Spleen (tissue), 11 donors: ENCODE data around the gene BACE2. TPM values are rescaled to one million over a fixed set of nuclear protein-coding genes. Genes with fewer than 3 reads are reported as not detected.

Experiments
- DNase-seq: peaks from one replicate; pipeline ENCODE4 v3.0.0-alpha.2; 2020
- H3K27ac ChIP-seq, 8 donors: fragments of 200-600 bp; sonication (generic) in 7 of 8; 1 replicate in 4 of 8; 2 replicates in 4 of 8; pipeline versions ENCODE4 v1.5.0 to v1.8.0; 2016 to 2021; ENCODE audit warnings: inconsistent platforms in 4 of 8, mild to moderate bottlenecking in 4 of 8, moderate library complexity in 1 of 8
- H3K27me3 ChIP-seq, 7 donors: fragments of 200-600 bp; sonication (generic) in 6 of 7; replicated peaks in 1 of 7; 1 replicate in 4 of 7; 2 replicates in 3 of 7; pipeline versions ENCODE4 v1.5.0 to v1.8.0; 2016 to 2021; ENCODE audit warnings: inconsistent platforms in 3 of 7, mild to moderate bottlenecking in 1 of 7
- H3K36me3 ChIP-seq, 6 donors: fragments of 200-600 bp; sonication (generic) in 5 of 6; 1 replicate in 4 of 6; 2 replicates in 2 of 6; pipeline versions ENCODE4 v1.5.0 to v1.8.0; 2016 to 2021; ENCODE audit warnings: inconsistent platforms in 2 of 6
- H3K4me1 ChIP-seq, 6 donors: fragments of 200-600 bp; sonication (generic) in 5 of 6; 1 replicate in 3 of 6; 2 replicates in 3 of 6; pipeline versions ENCODE4 v1.5.0 to v1.8.0; 2016 to 2021; ENCODE audit warnings: inconsistent platforms in 3 of 6
- H3K4me3 ChIP-seq, 8 donors: fragments of 200-600 bp; sonication (generic) in 7 of 8; 1 replicate in 4 of 8; 2 replicates in 4 of 8; pipeline versions ENCODE4 v1.5.0 to v1.8.0; 2016 to 2021; ENCODE audit warnings: inconsistent platforms in 4 of 8, mild to moderate bottlenecking in 4 of 8, moderate library complexity in 2 of 8
- H3K9me3 ChIP-seq, 8 donors: fragments of 200-600 bp; sonication (generic) in 7 of 8; 1 replicate in 4 of 8; 2 replicates in 4 of 8; pipeline versions ENCODE4 v1.5.0 to v1.8.0; 2016 to 2021; ENCODE audit warnings: inconsistent platforms in 4 of 8
- POLR2A ChIP-seq, 3 donors: fragments of 450-650 bp; IDR thresholded peaks; one replicate each; pipeline ENCODE4 v1.5.1; 2017; ENCODE audit warnings: antibody characterized with exemption in 3 of 3, mild to moderate bottlenecking in 1 of 3
- POLR2AphosphoS5 ChIP-seq, 3 donors: sonication (generic); formaldehyde crosslinking; IDR thresholded peaks; one replicate each; pipeline ENCODE4 v1.5.1; 2017; ENCODE audit warnings: antibody characterized with exemption in 3 of 3
- WGBS, 5 donors: extraction: QIAGEN DNeasy Blood & Tissue Kit in 3 of 5; methylation state at CpG; one replicate each; pipeline versions ENCODE4 v1.1.5 to v1.1.7; 2013 to 2018; 5-methylcytosine and 5-hydroxymethylcytosine counted together
- intact Hi-C: fragments of 100-400 bp; cut with DNase I; formaldehyde crosslinking; loops from one replicate; pipeline ENCODE4 v1.15.0; 2023; ENCODE audit warnings: low total_unique reads
- polyA plus RNA-seq, 3 donors: library from polyadenylated mRNA; stranded (reverse); fragments of 200-250 nt; gene quantifications; one replicate each; pipeline ENCODE4 v1.2.1, GENCODE V29; 2013
- total RNA-seq, 7 donors: library from RNA; depleted of rRNA in 3 of 7; stranded (reverse); fragments of >200 nt in 3 of 7; fragmentation: NEBNext Ultra II Directional in 4 of 7; extraction: Animal tissue kit (Norgen Biotek cat#: 25700) in 4 of 7; gene quantifications; one replicate each; pipeline versions ENCODE4 v1.1.0 to v1.2.1, GENCODE V29; 2016 to 2021
- TF ChIP-seq, protein P1 (sequence below), 11 experiments: fragments of 200-600 bp in 7 of 11; fragments of 450-650 bp in 4 of 11; sonication (generic) in 4 of 11; IDR thresholded peaks in 8 of 11; conservative IDR thresholded peaks in 3 of 11; 1 replicate in 7 of 11; 2 replicates in 4 of 11; pipeline versions ENCODE4 v1.4.0 to v1.8.0; 2016 to 2021; ENCODE audit warnings: antibody characterized with exemption in 11 of 11, inconsistent platforms in 4 of 11, mild to moderate bottlenecking in 1 of 11
- donor health status: healthy with polysubstance abuse.
- donor health status: DM: no; HTN: no; CAD: no; lungs with moderate emphysema.
- donor health status: DM: no; HTN: no; CAD: no.
- donor health status: Bipolar disorder and iron deficiency.
- donor health status: healthy.
- donor health status: DM: no; HTN: no; CAD: no.
- donor health status: DM: yes; HTN: yes; CAD: no.

The BACE2 gene
- total and polyA plus RNA-seq, 10 donors, result 19.4 to 54.7 (median 47.1) TPM

DNA sequence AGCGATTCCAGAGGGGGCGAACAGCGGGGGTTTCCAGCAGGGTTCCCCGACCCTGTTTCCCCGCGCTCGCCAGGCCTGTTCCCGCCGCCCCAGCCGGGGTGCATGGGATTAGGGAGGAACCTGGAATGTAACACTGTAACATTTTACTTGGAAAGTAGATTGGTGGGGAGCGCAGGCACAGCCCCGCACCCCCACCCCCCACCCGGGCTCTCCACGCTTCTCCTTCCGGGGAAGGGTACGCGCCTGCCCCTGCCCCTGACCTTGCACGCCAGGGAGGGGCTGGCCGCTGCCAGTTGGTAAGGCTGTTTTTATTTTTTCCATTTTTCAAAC lies 149.1 kb downstream of the BACE2 start:
- H3K27ac ChIP-seq, result no peak overlapping the region
- intact Hi-C loops, result no loop called here

DNA sequence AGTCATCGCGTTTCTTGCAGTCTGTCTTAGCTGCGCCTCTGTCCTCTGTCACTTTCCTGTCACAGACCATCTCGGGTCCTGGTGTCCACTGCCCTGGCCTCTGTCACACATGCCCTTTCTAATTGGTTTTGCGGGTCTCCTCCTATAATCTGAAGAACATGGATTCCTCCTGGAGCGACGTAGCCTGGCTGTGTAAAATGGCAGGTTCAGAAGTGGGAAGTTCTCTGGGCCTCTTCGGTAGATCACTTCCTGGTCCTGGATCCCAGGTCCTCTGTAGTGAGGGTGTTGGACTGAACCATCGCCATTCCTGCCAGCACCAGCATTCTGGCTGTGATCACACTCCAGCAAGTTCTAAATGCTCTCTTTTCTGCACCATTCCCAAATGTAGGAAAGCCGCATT lies 149.5 kb downstream of the BACE2 start:
- peak overlapping the region in 1 of 8 donors; percentile 62 for H3K4me3 ChIP-seq
- intact Hi-C loops, result no loop called here
- no peaks in the 10 kb centered on the region for H3K9me3 ChIP-seq
- H3K36me3 ChIP-seq, result no peaks in the 10 kb centered on the region
- peaks cover 0 to 43% (median 13%) of the 10 kb centered on the region in 7 donors for H3K27me3 ChIP-seq
- 73 to 78% (median 76%) methylated on average over 10 of the region's 10 CpGs for WGBS, 5 donors
- DNase-seq, result no peak
- TF ChIP-seq POLR2AphosphoS5 (IDR thresholded peaks at IDR 0.05) (no peak), POLR2A (IDR thresholded peaks at IDR 0.05) (no peak)
- TF ChIP-seq, protein P1, sequence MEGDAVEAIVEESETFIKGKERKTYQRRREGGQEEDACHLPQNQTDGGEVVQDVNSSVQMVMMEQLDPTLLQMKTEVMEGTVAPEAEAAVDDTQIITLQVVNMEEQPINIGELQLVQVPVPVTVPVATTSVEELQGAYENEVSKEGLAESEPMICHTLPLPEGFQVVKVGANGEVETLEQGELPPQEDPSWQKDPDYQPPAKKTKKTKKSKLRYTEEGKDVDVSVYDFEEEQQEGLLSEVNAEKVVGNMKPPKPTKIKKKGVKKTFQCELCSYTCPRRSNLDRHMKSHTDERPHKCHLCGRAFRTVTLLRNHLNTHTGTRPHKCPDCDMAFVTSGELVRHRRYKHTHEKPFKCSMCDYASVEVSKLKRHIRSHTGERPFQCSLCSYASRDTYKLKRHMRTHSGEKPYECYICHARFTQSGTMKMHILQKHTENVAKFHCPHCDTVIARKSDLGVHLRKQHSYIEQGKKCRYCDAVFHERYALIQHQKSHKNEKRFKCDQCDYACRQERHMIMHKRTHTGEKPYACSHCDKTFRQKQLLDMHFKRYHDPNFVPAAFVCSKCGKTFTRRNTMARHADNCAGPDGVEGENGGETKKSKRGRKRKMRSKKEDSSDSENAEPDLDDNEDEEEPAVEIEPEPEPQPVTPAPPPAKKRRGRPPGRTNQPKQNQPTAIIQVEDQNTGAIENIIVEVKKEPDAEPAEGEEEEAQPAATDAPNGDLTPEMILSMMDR (IDR thresholded peaks at IDR 0.05 in 8 of 11, conservative IDR thresholded peaks at IDR 0.05 in 3 of 11), result no peak
- H3K4me1 ChIP-seq, result peaks cover 3 to 21% (median 14%) of the 10 kb centered on the region in 6 donors
- no peak overlapping the region for H3K27ac ChIP-seq

More for the DNA sequence above, 149.1 kb downstream of the BACE2 start:
- no peak for TF ChIP-seq POLR2A (IDR thresholded peaks at IDR 0.05)
- TF ChIP-seq, protein P1 (IDR thresholded peaks at IDR 0.05 in 8 of 11, conservative IDR thresholded peaks at IDR 0.05 in 3 of 11), result no peak
- TF ChIP-seq POLR2AphosphoS5 (IDR thresholded peaks at IDR 0.05), result no peak
- no peak for DNase-seq
- Histone ChIP-seq H3K9me3 (no peaks in the 10 kb centered on the region), H3K4me1 (peaks cover 3 to 21% (median 14%) of the 10 kb centered on the region in 6 donors), H3K27me3 (peaks cover 0 to 43% (median 13%) of the 10 kb centered on the region in 7 donors), H3K4me3 (peak overlapping the region in 7 of 8 donors; percentile 21 to 62 (median 25)), H3K36me3 (no peaks in the 10 kb centered on the region)
- WGBS, 5 donors, result 8 to 15% (median 11%) methylated on average over 7 to 19 of the region's 19 CpGs

DNA sequence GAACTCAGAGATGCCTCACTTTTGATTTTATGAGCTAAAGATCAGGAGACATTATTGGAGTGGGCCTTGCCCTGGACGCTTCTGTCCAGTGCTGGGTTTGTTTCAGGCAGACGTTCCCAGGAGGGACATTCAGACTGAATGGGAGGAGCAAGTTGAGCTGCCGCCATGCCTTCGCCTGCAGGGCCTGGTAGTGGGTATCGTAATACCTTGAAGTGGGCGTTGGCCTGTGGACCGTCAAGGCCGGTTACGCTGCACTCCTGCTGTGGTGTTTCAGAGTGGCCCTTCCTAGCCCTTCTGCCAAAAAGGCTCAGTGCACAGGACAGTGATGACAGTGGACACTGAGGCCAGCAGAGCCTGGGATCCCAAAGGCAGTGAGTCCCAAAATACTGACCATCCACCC lies 150.3 kb downstream of the BACE2 start:
- intact Hi-C loops, result no loop called here
- Histone ChIP-seq H3K27ac (no peak overlapping the region), H3K9me3 (no peaks in the 10 kb centered on the region), H3K36me3 (no peaks in the 10 kb centered on the region), H3K4me3 (no peak overlapping the region), H3K27me3 (peaks cover 0 to 43% (median 13%) of the 10 kb centered on the region in 7 donors), H3K4me1 (peaks cover 3 to 21% (median 14%) of the 10 kb centered on the region in 6 donors)
- no peak for DNase-seq
- WGBS, 5 donors, result 85 to 93% (median 91%) methylated on average over 9 of the region's 9 CpGs
- TF ChIP-seq, protein P1 (IDR thresholded peaks at IDR 0.05 in 8 of 11, conservative IDR thresholded peaks at IDR 0.05 in 3 of 11), result no peak
- TF ChIP-seq POLR2A (IDR thresholded peaks at IDR 0.05), result no peak
- TF ChIP-seq POLR2AphosphoS5 (IDR thresholded peaks at IDR 0.05), result no peak

DNA sequence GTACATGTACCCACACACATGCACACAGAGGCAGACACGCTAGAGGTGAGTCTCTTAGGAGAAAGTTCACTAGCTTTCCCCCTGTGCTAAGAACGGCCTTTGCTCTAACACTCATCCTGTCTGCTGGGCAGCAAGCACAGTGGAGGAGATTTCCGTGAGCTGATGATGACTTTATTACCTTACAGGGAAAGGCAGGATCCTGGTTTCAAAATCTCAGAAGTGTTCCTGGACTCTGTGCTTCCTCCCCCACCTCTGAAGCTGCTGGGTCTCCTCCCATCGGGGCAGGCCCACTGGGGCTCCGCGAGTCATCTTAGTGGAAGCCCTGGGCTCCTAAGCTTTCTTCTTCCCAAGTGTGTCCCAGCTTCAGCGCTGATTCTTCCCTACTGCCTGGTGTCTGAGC lies 151.3 kb downstream of the BACE2 start:
- no peak for TF ChIP-seq POLR2AphosphoS5 (IDR thresholded peaks at IDR 0.05)
- TF ChIP-seq, protein P1 (IDR thresholded peaks at IDR 0.05 in 8 of 11, conservative IDR thresholded peaks at IDR 0.05 in 3 of 11), result no peak
- TF ChIP-seq POLR2A (IDR thresholded peaks at IDR 0.05), result no peak
- Histone ChIP-seq H3K4me3 (no peak overlapping the region), H3K27ac (no peak overlapping the region), H3K9me3 (no peaks in the 10 kb centered on the region), H3K4me1 (peaks cover 3 to 21% (median 14%) of the 10 kb centered on the region in 6 donors), H3K27me3 (peaks cover 0 to 43% (median 13%) of the 10 kb centered on the region in 7 donors), H3K36me3 (no peaks in the 10 kb centered on the region)
- intact Hi-C loops, result no loop called here
- WGBS, 5 donors, result 73 to 87% (median 85%) methylated on average over 6 to 7 of the region's 7 CpGs
- DNase-seq, result no peak
